H7 (cell line): ENCODE measurements around the gene CAT. TPM values are rescaled to one million over a fixed set of nuclear protein-coding genes. Genes with fewer than 3 reads are reported as not detected.

ENCODE experiments used
- DNase-seq: peaks from one replicate; pipeline ENCODE4 v3.0.0; 2012
- H3K27me3 ChIP-seq: 2 replicates; pipeline ENCODE4 v1.6.0; 2011; ENCODE audit warnings: mild to moderate bottlenecking, low read length; ENCODE audit not compliant: control insufficient read depth, insufficient read depth
- H3K36me3 ChIP-seq: replicated peaks from 2 replicates; pipeline ENCODE4 v1.5.1; 2011; ENCODE audit warnings: low read length; ENCODE audit not compliant: control insufficient read depth, insufficient read depth
- H3K4me3 ChIP-seq: 2 replicates; pipeline ENCODE4 v1.5.1; 2011; ENCODE audit warnings: low read depth, mild to moderate bottlenecking, control low read depth, low read length, moderate library complexity; ENCODE audit not compliant: insufficient read depth
- total RNA-seq: library from RNA; depleted of rRNA; stranded (reverse); fragments of >200 nt; shearing (Covaris generic); gene quantifications from 2 replicates; pipeline ENCODE4 v1.2.3, GENCODE V29; 2014

The CAT gene
- total RNA-seq, 1 experiment from 2014 or later, result not detected

- Histone ChIP-seq H3K4me3 (no peak overlapping the region), H3K27me3 (no peaks in the 10 kb centered on the region), H3K36me3 (no peaks in the 10 kb centered on the region)
- no peak for DNase-seq
Measured at GRCh38 chr11:34461215-34461614, 22.5 kb downstream of the CAT start.

- DNase-seq, result no peak
- Histone ChIP-seq H3K4me3 (no peak overlapping the region), H3K36me3 (no peaks in the 10 kb centered on the region), H3K27me3 (no peaks in the 10 kb centered on the region)
Measured at GRCh38 chr11:34464591-34465051, 25.9 kb downstream of the CAT start.

GRCh38 chr11:34466802-34467488 is 28.2 kb downstream of the CAT start:
- H3K4me3 ChIP-seq, result no peak overlapping the region
- no peaks in the 10 kb centered on the region for H3K36me3 ChIP-seq
- H3K27me3 ChIP-seq, result no peaks in the 10 kb centered on the region
- no peak for DNase-seq

GRCh38 chr11:34468209-34468841 is 29.6 kb downstream of the CAT start:
- peak; percentile 65 for DNase-seq
- H3K27me3 ChIP-seq, result no peaks in the 10 kb centered on the region
- H3K36me3 ChIP-seq, result no peaks in the 10 kb centered on the region
- H3K4me3 ChIP-seq, result no peak overlapping the region

GRCh38 chr11:34473603-34474169 is 35.0 kb downstream of the CAT start:
- no peak for DNase-seq
- Histone ChIP-seq H3K4me3 (no peak overlapping the region), H3K36me3 (no peaks in the 10 kb centered on the region), H3K27me3 (no peaks in the 10 kb centered on the region; the same call in 1 of the 2 replicates)

- no peak for DNase-seq
- Histone ChIP-seq H3K4me3 (no peak overlapping the region), H3K27me3 (no peaks in the 10 kb centered on the region; the same call in 1 of the 2 replicates), H3K36me3 (no peaks in the 10 kb centered on the region)
Measured at GRCh38 chr11:34475656-34476055, 36.9 kb downstream of the CAT start.

GRCh38 chr11:34476849-34477248 is 38.1 kb downstream of the CAT start:
- H3K27me3 ChIP-seq, result no peaks in the 10 kb centered on the region; the same call in 1 of the 2 replicates
- H3K4me3 ChIP-seq, result no peak overlapping the region
- H3K36me3 ChIP-seq, result no peaks in the 10 kb centered on the region
- no peak for DNase-seq

GRCh38 chr11:34478845-34479663 is 40.3 kb downstream of the CAT start:
- DNase-seq, result no peak
- Histone ChIP-seq H3K4me3 (no peak overlapping the region), H3K27me3 (no peaks in the 10 kb centered on the region; the same call in 1 of the 2 replicates), H3K36me3 (no peaks in the 10 kb centered on the region)

- no peak for DNase-seq
- no peak overlapping the region for H3K4me3 ChIP-seq
- no peaks in the 10 kb centered on the region for H3K36me3 ChIP-seq
- no peaks in the 10 kb centered on the region; the same call in 1 of the 2 replicates for H3K27me3 ChIP-seq
Measured at GRCh38 chr11:34480314-34480713, 41.6 kb downstream of the CAT start.

- no peak for DNase-seq
- H3K27me3 ChIP-seq, result no peaks in the 10 kb centered on the region; the same call in 1 of the 2 replicates
- no peaks in the 10 kb centered on the region for H3K36me3 ChIP-seq
- H3K4me3 ChIP-seq, result no peak overlapping the region
Measured at GRCh38 chr11:34481307-34481706, 42.6 kb downstream of the CAT start.

- Histone ChIP-seq H3K36me3 (no peaks in the 10 kb centered on the region), H3K4me3 (no peak overlapping the region), H3K27me3 (no peaks in the 10 kb centered on the region)
- no peak for DNase-seq
Measured at GRCh38 chr11:34483106-34483874, 44.6 kb downstream of the CAT start.

- no peak overlapping the region for H3K4me3 ChIP-seq
- H3K27me3 ChIP-seq, result no peaks in the 10 kb centered on the region
- no peak for DNase-seq
- no peaks in the 10 kb centered on the region for H3K36me3 ChIP-seq
Measured at GRCh38 chr11:34487430-34487829, 48.7 kb downstream of the CAT start.

GRCh38 chr11:34488855-34489557 is 50.3 kb downstream of the CAT start:
- Histone ChIP-seq H3K36me3 (no peaks in the 10 kb centered on the region), H3K4me3 (no peak overlapping the region), H3K27me3 (no peaks in the 10 kb centered on the region)
- no peak for DNase-seq
